ENCODE data around the gene SPTBN5.

SPTBN5 gene

DNA sequence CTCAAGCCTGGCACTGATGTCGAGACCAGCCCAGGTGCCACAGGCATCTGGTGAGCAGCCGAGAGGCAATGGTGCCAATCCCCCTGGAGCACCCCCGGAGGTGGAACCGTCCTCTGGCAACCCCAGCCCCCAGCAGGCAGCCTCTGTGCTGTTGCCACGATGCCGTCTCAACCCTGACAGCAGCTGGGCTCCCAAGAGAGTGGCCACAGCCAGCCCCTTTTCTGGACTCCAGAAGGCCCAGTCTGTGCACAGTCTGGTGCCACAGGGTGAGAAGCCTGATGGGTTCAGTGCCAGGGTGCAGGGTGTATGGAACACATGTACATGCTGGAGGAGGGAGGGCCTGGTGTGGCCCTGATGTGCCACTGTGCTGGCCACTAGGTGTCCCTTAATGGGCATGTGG, 70.9 kb downstream of the SPTBN5 start:
- no peak for DNase-seq

DNA sequence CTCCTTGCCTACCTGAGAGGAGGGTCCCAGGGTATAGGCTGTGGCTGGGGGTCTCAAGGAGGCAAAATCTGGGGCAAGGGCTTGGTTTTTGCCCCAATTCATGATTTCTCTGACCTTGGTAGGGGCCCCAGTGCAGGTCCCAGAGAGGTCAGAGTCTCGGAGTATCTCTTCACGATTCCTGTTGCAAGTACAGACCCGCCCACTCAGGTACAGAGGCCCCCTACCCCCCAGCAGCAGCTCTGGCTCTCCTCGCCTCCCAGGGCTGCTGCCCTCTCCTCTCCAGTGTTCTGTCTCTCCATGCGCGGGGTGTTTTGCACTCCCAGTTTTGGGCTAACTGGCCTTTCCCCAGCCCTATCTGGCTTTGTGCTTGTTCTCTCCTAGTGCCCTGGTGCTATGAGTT, 71.4 kb downstream of the SPTBN5 start:
- DNase-seq, result no peak

DNA sequence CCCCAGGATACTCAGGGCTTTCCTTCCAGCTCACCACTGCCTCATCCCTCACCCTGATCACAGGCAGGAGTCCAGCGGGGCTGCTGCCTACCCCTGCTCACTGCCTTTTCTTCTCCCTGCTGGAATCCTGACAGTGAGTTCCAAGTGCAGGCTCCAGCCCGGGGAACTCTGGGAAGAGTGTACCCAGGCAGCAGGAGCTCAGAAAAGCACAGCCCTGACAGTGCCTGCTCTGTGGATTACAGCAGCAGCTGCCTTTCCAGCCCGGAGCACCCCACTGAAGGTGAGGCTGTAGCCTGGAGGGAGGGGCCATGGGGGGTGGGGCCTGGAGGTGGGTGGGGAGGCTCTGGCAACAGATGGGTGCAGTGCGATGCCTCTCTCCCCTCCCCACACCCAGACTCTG, 72.0 kb downstream of the SPTBN5 start:
- no peak for DNase-seq

DNA sequence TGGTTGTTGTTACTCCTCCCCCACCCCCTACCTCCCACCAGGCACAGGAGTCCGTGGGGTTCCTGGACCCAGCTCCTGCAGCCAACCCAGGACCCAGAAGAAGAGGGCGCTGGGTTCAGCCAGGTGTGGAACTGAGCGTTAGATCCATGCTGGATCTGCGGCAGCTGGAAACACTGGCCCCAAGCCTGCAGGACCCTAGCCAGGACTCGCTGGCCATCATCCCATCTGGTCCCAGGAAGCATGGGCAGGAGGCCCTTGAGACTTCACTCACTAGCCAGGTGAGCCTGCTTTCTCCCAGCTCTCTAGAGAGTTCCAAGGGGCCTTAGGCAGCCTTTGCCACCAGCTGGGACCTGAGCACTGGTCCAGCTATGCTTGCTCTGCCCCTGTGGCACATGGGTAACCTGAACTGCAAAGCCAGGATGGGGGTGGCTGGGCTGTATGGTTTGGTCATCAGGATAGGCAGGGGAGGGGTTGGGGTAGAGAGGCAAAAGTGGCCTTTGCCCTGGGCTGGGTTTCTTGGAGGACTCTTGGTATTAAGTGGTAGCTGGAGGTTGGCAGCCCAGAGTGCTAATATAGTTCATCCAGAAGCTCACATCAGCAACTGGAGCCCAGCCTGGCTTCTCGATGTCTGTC, 72.9 kb downstream of the SPTBN5 start:
- no peak for DNase-seq

DNA sequence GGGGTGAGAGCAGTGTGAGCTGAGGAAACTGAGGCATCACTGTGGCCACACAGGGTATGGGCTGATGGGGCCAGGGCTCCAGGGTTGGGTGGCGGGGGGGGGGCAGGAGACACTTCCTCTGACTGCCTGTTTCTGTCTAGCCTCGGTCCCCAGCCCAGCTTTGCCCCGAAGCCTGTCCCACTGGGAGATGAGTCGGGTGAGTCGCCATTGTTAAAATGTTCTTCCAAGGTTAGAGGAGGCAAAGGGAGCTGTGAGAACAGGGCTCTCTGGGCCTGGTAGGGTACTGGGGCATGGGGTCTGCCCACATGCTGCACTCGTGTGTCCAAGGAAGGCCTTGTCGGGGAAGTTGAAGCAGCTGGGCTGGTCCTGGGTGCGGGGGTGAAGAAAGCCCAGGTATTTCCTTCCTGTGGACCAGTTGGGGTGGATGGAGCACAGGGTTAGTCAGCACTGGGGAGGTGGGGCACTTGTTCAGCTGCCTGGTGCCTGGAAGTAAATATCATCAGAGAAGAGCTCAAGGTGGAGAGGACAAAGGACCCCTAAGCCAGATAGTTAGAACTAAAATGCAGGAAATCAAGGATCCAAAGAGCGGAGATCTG, 74.3 kb downstream of the SPTBN5 start:
- DNase-seq, result no peak

DNA sequence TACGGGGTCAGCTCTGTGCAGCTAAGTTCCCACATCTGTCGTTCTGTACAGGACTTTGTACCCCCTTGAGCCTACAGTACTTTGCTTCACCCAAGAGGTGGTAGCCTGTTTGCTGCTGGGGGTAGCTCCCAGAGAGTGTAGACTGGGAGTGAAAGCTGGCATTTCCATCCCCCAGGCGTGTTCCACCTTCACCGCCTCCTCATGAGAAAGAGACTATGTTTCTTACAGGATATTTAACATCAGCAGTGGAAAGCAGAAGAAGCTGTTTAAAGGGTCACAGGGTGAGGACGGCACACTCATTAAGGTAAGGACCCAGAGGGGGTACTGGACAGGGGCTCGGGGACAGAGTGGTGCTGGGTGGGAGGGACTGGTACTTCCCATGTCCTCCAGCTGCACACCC, 76.1 kb downstream of the SPTBN5 start:
- no peak for DNase-seq

DNA sequence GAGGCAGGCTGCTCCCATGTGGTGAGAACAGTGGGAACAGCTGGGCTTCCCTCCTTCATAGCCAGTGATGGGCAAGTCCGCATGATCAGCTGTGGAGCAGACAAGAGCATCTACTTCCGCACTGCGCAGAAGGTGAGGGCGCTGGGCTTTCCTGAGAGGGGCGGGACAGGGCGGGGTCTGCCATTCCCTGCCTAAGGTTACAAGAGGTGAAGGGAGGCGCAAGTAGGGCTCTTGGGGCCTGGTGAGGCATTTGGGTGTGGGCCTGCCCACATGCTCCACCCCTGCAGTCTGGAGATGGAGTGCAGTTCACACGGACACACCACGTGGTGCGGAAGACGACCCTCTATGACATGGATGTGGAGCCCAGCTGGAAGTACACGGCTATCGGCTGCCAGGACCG, 76.5 kb downstream of the SPTBN5 start:
- DNase-seq, result no peak

DNA sequence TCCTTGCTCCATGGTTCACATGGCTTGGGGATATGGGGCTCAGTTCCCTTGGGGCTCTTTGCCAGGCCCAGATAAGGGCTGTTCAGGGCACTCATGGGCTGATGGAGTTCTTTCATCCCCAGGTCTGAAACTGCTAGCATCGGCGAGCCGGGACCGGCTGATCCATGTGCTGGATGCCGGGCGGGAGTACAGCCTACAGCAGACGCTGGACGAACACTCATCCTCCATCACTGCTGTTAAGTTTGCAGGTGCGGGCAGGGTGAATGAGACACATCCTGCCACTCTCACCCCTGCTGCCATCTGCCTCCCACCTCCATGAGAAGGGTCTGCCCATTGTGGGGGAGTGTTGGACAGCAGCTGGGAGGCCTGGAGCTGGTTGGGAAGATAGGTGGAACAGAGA, 77.1 kb downstream of the SPTBN5 start:
- no peak for DNase-seq

DNA sequence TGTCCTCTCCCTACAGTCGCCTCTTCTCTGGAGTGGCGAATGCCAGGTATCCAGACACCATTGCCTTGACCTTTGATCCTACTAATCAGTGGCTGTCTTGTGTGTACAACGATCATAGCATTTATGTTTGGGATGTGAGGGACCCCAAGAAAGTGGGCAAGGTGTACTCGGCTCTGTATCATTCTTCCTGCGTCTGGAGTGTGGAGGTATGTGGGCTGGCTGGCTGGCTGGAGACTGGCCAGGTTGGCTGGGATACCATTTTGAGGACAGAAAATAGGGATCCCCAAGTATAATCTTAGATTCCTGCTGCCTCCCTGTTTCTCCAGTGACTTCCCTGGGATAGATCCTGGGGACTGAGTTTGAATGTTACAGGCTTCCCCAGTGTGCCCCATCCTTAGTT, 79.3 kb downstream of the SPTBN5 start:
- no peak for DNase-seq

DNA sequence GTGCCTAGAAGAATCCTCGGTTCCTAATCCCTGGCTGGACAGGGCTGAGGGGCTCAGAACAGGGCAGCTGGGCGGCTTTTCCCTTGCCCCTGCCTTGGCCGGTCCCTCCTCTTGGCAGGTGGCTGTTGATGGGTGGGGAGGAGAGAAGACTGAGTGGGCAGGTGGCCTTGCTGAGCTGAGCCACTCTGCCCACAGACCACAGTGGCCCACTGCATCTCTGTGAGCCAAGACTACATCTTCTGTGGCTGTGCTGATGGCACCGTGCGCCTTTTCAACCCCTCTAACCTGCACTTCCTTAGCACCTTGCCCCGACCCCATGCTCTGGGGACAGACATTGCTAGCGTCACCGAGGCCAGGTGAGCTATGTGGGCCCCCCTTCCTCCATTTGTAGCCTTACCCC, 80.4 kb downstream of the SPTBN5 start:
- no peak for DNase-seq

DNA sequence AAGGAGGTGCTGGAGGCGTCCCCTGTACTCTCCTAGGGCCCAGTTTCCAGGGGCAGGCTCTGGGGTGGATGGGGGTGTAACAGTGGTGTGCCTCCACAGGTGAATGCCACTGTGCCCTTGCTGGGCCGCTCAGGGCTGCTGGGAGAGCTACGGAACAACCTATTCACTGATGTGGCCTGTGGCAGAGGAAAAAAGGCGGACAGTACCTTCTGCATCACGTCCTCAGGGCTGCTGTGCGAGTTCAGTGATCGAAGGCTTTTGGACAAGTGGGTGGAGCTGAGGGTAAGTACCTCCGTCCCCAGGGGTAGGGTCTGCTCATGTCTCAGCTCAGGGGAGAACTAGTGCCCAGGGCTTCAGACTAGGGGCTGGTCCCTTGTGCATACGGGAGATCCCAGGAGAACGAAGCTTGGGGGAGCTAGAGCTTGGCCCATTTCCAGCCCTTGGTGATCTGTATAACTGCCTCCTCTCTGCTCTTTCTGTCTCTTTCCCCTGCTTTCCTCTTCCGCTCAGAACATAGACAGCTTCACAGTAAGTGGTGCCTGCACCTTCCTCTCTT, 81.0 kb downstream of the SPTBN5 start:
- DNase-seq, result no peak

DNA sequence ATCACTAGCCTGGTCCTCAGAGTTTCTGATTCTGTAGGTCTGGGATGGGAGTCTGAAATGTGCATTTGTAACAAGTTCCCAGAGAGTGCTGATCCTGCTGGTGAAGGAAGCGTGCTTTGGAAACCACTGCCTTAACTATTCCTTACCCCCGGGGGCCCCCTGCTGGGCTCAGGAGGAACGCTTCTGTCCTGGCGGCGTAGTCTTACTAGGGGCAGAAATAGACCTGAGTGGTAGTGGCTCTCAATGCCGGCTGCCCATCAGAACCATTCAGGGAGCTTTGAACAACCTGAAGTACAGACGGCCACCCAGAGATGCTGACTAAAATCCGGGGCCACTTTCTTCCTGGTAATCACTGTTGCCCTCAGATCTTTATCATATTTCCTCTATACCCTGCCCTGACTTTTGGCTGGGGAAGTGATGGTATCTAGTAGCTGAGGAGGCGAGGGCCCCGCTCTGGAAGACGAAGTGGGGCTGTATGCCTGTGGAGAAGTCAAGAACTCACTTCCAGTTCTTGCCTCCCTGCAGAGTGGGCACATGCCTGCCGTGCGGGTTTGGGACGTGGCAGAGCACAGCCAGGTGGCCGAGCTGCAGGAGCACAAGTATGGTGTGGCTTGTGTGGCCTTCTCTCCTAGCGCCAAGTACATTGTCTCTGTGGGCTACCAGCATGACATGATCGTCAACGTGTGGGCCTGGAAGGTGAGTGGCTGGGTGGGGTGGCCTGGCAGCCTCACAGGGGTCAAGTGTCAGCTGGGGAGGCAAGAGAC, 82.2 kb downstream of the SPTBN5 start:
- DNase-seq, result peak; percentile 53

DNA sequence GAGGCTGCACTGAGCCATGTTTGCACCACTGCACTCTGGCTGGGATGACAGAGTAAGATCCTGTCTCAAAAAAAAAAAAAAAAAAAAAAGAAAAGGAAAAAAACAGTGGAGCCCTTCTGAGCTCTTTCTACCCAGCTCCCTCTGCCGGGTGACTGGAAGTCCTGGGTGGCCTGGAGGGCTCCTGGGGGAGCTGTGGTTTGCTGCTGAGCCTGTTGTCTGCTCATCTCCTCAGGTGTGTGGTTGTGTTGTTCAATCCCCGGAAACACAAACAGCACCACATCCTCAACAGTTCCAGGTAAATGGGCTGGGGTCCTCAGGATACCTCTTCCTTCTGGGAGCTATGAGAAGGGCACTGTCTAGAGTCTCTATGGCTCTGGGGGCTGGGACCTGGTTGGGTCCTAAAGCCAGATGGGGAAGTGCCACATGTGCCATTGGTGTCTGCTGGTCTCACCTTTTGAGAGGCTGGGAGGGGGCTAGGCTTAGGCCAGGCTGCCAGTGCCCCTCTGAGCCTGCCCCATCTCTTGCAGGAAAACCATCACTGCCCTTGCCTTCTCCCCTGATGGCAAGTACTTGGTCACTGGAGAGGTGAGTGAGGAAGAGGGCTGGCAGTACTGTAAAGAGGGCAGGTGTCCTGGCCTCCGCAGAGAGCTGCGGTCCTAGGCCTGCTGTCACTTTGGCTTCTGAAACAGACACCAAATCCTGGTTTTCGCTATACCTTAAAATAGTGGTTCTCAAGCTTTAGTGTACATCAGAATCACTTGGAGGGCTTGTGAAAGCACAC, 83.0 kb downstream of the SPTBN5 start:
- no peak for DNase-seq

DNA sequence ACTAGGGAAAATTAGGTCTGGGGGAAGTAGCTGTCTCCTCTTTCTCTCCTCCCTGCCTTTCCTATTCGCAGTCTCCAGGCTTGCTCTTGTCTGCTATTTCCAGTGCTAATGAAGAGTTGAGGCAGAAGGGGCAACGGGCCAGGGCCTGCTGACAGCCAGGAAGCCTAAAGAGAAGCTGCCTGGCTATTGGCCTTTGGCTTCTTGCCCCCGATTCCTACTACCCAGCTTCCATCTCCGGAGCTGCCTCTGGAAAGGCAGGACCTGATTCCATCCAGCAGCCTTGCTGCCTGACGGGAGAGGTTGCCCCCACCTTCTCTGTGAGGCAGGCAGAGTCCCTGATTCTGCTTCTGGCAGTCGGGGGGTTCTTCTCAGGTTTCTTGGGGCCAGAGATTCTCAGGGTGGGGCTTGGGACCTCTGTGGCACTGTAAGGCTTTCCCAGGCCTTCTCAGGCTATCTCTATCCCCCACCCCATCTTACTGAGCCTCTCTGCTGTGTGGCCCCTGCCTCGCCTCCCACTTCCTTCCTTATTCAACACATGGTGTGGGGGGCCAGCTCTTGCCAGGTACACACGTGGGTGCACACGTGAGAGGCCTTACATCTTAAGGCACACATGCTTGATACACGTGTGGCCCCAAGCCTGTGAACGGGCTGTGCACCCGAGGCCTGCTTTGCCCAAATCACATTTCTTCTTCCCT, 84.2 kb downstream of the SPTBN5 start:
- DNase-seq, result no peak

DNA sequence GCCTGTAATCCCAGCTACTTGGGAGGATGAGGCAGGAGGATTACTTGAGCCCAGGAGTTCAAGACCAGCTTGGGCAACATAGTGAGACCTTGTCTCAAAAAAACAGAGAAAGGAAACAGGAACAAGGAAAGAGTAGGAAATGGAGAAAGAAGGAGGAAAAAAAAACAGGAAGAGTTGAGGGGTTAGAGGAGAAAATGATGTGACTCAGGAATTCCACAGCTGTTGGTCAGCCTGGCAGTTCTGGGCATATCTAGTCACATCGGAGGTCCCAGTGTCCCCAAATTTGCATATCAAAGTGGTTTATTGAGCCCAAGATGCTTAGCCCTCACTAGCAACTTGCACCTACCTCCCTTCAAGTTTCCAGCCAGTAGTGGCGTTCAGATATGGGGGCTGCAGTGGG, 84.7 kb downstream of the SPTBN5 start:
- no peak for DNase-seq

DNA sequence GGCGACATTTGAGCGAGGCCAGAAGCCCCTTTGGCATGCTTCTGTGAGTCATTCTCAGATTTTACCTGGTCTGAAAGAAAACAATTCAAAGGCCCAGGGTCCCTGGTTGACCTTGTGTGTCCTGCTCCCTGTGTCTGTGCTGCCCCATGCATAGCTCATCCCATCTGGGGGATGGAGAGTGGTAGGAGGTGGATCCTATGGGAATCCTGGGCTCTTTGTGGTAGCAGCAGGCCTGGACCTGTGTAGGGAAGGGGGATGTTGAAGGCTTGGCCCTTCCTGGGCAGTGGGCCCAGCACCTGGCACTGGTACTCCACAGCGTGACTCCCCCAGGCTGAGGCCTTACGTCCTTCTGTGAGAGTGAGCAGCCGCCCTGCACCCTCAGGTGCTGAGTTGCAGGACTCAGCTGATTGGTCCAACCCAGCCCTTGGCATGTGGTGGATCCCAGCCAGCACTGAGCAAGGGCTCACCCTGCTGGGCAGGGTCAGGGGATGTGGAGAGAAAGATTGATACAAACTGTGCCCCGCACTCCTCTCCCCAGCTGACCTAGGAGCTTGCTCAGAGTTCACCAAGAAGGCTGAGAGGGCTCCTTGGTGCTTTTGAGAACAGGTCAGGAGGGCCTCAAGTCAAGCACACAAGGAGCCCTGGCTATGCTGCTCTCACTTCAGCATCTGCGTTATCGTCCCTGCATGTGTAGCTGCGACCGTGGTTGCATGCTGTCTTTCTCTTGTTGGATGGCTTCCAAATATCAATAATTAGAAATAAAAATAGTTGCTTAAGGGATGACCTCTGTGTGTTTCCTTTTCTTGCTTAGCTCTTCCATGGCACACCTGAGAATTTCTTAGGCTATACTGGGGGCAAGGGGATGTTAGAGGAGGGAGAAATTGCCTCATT, 87.3 kb downstream of the SPTBN5 start:
- DNase-seq, result no peak

DNA sequence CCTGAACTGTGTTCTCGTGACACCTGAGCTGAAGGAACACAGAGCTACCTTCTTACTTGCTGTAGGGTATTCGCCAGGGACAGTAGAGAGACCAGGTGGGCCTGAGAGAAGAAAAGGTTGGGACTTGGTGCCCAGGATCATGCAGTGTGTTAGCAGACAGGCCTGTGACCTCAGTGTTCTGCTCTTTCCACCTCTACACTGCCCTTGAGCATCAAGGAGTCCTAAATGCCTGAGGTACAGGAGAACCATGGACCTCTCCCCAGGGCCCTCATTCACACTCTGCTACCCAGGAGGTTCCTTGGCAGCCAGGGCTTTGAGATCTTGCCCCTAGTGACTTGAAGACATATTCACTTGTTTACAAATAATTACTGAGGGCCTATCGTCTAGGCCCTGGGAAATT, 88.1 kb downstream of the SPTBN5 start:
- no peak for DNase-seq

DNA sequence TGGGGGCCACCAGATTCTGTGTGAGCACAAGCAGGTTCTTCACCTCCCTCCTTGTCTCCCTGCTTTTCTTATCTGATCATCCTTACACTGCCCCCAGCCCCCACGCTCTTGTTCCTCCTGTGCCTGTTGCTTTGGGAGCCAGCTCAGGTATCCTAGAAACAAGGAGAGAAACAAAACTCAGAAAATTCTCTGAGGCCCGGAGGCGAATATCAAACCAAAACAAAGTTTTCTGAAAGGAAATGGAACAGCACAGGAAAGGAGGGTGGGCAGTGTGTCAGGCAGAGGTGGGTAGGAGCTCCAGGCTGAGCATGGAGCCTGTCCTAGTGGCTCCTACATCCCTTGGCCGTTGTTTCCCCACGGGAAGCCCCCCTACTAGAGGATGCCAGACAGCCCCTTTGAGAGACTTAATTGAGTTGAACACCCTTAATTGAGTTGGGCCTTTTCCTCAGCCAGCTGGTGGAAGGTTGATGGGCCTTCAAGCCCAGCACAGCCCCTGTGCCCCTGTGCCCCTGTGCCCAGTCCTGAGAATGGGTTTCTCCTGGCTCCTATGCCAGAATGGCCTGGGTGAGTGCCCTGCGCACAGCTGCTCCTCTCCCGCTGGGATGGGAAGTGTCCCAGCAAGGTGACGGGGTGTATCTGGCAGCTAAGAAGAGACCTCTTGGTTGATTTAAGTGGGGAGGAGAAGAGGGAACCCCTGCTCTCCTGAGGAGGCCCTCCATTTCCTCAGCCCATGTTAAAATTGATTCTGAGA, 88.8 kb downstream of the SPTBN5 start:
- no peak for DNase-seq

DNA sequence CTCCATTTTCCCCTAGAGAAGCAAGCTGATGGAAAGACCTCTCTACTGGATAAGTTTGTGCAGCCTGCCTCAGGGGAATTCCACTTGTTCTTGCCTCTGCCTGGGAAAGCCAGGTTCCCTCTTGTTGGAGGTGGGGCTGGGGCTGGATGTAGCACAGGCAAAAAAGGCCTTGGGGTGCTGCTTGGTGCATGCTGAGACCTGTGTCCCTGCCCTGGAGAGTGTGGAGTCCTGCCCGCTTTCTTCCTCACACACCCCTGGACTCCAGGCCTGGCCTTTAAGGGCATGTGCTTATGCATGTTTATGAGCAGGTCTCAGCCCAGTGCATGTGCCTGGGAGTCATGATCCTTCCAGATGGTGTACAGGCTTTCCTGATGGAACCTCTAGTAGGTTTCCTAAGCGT, 89.5 kb downstream of the SPTBN5 start:
- no peak for DNase-seq

DNA sequence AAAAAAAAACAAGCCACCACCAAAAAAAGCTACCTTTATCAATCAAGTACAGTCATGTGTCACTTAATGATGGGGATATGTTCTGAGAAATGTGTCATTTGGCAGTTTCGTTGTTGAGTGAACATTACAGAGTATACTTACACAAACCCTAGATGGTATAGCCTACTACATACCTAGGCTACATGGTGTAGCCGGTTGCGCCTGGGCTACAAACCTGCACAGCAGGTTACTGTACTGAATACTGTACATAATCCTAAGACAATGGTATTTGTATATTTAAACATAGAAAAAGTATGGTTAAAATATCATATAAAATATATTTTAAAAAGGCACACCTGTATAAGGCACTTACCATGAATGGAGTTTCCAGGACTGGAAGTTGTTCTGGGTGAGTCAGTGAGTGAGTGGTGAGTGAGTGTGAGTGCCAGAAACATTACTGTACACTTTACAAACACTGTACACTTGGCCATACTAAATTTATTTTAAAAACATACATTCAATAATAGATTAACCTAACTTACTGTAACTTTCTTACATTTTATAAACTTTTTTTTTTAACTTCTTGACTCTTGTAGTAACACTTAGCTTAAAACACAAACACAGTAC, 91.9 kb downstream of the SPTBN5 start:
- no peak for DNase-seq
